ENCODE measurements around the gene LETMD1. TPM values are rescaled to one million over a fixed set of nuclear protein-coding genes. Genes with fewer than 3 reads are reported as not detected.
A peak's percentile ranks its signal among the peaks of the same experiment; 100 is the strongest.
"Not testable (repeated sequence)": the region's sequence is repeated elsewhere in the genome, so short reads cannot be mapped to it uniquely, and the experiment has no call there.

LETMD1 gene
- total RNA-seq, 2 experiments from 2014 or later: 92.1 to 93.9 TPM

DNA sequence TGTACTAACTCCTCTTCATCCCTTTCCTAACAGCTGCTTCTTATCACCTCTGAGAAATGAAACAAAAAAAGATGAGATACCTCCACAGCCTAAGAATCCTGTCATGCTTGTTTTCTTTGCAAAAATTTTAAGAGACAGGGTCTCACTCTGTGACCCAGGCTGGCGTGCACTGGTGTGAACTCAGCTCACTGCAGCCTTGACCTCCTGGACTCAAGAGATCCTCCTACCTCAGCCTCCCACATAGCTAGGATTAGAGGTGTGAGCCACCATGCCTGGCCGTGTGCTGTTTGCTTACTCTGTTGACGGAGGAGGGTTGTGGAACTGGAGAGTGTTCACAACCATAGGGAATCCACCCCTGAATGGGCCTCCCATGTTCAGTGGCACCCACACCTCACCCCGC, 19.1 kb downstream of the LETMD1 start:
- DNase-seq: no peak
- H3K4me3 Mint-ChIP-seq: no peak overlapping the region
- H3K27me3 Mint-ChIP-seq: no peaks in the 10 kb centered on the region

DNA sequence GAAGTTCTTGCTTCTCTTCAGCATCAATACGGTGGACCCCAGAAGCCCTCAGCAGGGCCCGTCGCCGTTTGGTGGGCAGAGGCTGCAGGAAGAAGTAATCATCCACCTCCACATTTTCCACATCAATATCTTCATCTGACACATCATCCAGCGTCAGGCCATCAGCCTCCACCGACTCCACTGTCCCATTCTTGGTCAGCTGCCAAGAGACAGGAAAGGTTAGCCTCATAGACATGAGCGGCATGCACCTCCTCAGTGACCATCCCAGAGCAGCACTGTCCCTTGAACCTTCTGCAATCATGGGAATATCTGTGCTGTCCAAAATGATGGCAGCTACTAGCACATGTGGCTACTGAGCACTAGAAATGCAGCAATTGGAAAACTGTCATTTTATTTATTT, 19.6 kb downstream of the LETMD1 start:
- Mint-ChIP-seq H3K9me3 (no peaks in the 10 kb centered on the region), H3K27me3 (no peaks in the 10 kb centered on the region), H3K4me1 (no peaks in the 10 kb centered on the region), H3K27ac (no peak overlapping the region), H3K36me3 (ENCODE audit: low read depth) (peaks cover 35% of the 10 kb centered on the region), H3K4me3 (no peak overlapping the region)
- ChIA-PET CTCF (no interaction called here), POLR2A (no interaction called here)
- DNase-seq: no peak

More for the DNA sequence above, 19.1 kb downstream of the LETMD1 start:
- Mint-ChIP-seq H3K4me1 (no peaks in the 10 kb centered on the region), H3K27ac (no peak overlapping the region), H3K36me3 (ENCODE audit: low read depth) (peaks cover 40% of the 10 kb centered on the region), H3K9me3 (no peaks in the 10 kb centered on the region)
- ChIA-PET POLR2A (interaction anchor here (1.3 kb wide), 1 partner anchor 17 kb away, joined by 4 read pairs; the partner anchor contains the start of gene CSRNP2), CTCF (no interaction called here)

- ChIA-PET POLR2A (interaction anchor here (0.6 to 1.3 kb wide), 3 partner anchors 11 to 286 kb away, joined by 3 to 5 read pairs (median 4); partner anchors contain the start of gene CSRNP2), CTCF (interaction anchor here (1.2 kb wide), 1 partner anchor 148 kb away, joined by 3 read pairs; no protein-coding TSS in a partner anchor)
- Mint-ChIP-seq H3K9me3 (no peaks in the 10 kb centered on the region), H3K4me1 (peaks cover 1% of the 10 kb centered on the region), H3K4me3 (no peak overlapping the region), H3K27ac (no peak overlapping the region), H3K27me3 (no peaks in the 10 kb centered on the region), H3K36me3 (ENCODE audit: low read depth) (peaks cover 32% of the 10 kb centered on the region)
- no peak for DNase-seq
Measured at GRCh38 chr12:51070004-51070403, 21.9 kb downstream of the LETMD1 start.

- Mint-ChIP-seq H3K36me3 (ENCODE audit: low read depth) (peaks cover 26% of the 10 kb centered on the region), H3K4me1 (peaks cover 9% of the 10 kb centered on the region), H3K4me3 (no peak overlapping the region), H3K27me3 (no peaks in the 10 kb centered on the region), H3K9me3 (no peaks in the 10 kb centered on the region), H3K27ac (no peak overlapping the region)
- no peak for DNase-seq
- ChIA-PET POLR2A (interaction anchor here (1.0 kb wide), 1 partner anchor 11 kb away, joined by 3 read pairs; the partner anchor contains the start of gene CSRNP2), CTCF (no interaction called here)
Measured at GRCh38 chr12:51071663-51072062, 23.5 kb downstream of the LETMD1 start.

DNA sequence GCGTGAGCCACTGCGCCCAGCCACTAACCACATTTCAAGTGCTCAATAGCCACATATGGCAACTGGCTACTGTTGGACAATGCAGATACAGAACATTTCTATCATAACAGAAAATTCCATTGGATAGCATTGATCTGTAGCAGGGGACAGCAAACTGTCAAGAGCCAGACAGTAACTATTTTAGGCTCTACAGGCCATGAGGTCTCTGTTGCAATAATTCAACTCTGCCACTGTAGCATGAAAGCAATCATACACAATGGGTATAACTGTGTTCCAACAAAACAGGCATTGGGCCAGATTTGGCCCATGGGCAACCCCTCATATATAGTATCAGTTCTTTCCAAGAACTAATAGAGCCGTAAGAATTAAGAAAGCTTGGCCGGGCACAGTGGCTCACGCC, 27.3 kb downstream of the LETMD1 start:
- H3K4me1 Mint-ChIP-seq: peaks cover 15% of the 10 kb centered on the region
- POLR2A ChIA-PET: interaction anchor here (1.2 to 1.6 kb wide), 4 partner anchors 8 to 163 kb away, joined by 4 to 14 read pairs (median 5); partner anchors contain the start of genes CSRNP2, DAZAP2 and SLC11A2
- H3K27ac Mint-ChIP-seq: no peak overlapping the region
- H3K27me3 Mint-ChIP-seq: no peaks in the 10 kb centered on the region
- no peak overlapping the region for H3K4me3 Mint-ChIP-seq
- no peaks in the 10 kb centered on the region for H3K9me3 Mint-ChIP-seq
- peaks cover 19% of the 10 kb centered on the region for H3K36me3 Mint-ChIP-seq (ENCODE audit: low read depth)
- CTCF ChIA-PET: interaction anchor here (1.1 to 1.6 kb wide), 3 partner anchors 143 to 266 kb away, joined by 3 to 6 read pairs (median 5); no protein-coding TSS in a partner anchor
- no peak for DNase-seq

GRCh38 chr12:51076236-51076930, 28.3 kb downstream of the LETMD1 start:
- no peak overlapping the region for H3K4me3 Mint-ChIP-seq
- peak overlapping the region; percentile 40 for H3K27ac Mint-ChIP-seq
- H3K4me1 Mint-ChIP-seq: peaks cover 18% of the 10 kb centered on the region
- peaks cover 20% of the 10 kb centered on the region for H3K36me3 Mint-ChIP-seq (ENCODE audit: low read depth)
- no peaks in the 10 kb centered on the region for H3K9me3 Mint-ChIP-seq
- no peaks in the 10 kb centered on the region for H3K27me3 Mint-ChIP-seq
- POLR2A ChIA-PET: interaction anchor here (0.7 to 2.1 kb wide), 6 partner anchors 12 to 162 kb away, joined by 3 to 8 read pairs (median 4); partner anchors contain the start of genes DAZAP2, LETMD1 and SLC11A2
- DNase-seq: no peak
- CTCF ChIA-PET: interaction anchor here (0.8 to 1.6 kb wide), 4 partner anchors 11 to 265 kb away, joined by 3 to 6 read pairs (median 4); no protein-coding TSS in a partner anchor

GRCh38 chr12:51077930-51078329, 29.8 kb downstream of the LETMD1 start:
- H3K4me3 Mint-ChIP-seq: no peak overlapping the region
- POLR2A ChIA-PET: no interaction called here
- CTCF ChIA-PET: no interaction called here
- peaks cover 33% of the 10 kb centered on the region for H3K4me1 Mint-ChIP-seq
- H3K27ac Mint-ChIP-seq: no peak overlapping the region
- H3K36me3 Mint-ChIP-seq (ENCODE audit: low read depth): peaks cover 19% of the 10 kb centered on the region
- no peak for DNase-seq
- H3K9me3 Mint-ChIP-seq: no peaks in the 10 kb centered on the region
- H3K27me3 Mint-ChIP-seq: no peaks in the 10 kb centered on the region

GRCh38 chr12:51078346-51078745, 30.2 kb downstream of the LETMD1 start:
- Mint-ChIP-seq H3K4me1 (peaks cover 35% of the 10 kb centered on the region), H3K36me3 (ENCODE audit: low read depth) (peaks cover 19% of the 10 kb centered on the region)
- H3K27ac Mint-ChIP-seq, H3K4me3 Mint-ChIP-seq, DNase-seq, H3K27me3 Mint-ChIP-seq, POLR2A ChIA-PET, H3K9me3 Mint-ChIP-seq: not testable (repeated sequence)
- CTCF ChIA-PET: interaction anchor here (0.6 kb wide), 1 partner anchor 561 kb away, joined by 4 read pairs; no protein-coding TSS in a partner anchor

GRCh38 chr12:51078866-51079265, 30.7 kb downstream of the LETMD1 start:
- H3K4me3 Mint-ChIP-seq, H3K27me3 Mint-ChIP-seq, H3K9me3 Mint-ChIP-seq, POLR2A ChIA-PET, DNase-seq, H3K27ac Mint-ChIP-seq: not testable (repeated sequence)
- H3K4me1 Mint-ChIP-seq: peaks cover 39% of the 10 kb centered on the region
- CTCF ChIA-PET: interaction anchor here (0.6 kb wide), 1 partner anchor 561 kb away, joined by 4 read pairs; no protein-coding TSS in a partner anchor
- H3K36me3 Mint-ChIP-seq (ENCODE audit: low read depth): peaks cover 15% of the 10 kb centered on the region

DNA sequence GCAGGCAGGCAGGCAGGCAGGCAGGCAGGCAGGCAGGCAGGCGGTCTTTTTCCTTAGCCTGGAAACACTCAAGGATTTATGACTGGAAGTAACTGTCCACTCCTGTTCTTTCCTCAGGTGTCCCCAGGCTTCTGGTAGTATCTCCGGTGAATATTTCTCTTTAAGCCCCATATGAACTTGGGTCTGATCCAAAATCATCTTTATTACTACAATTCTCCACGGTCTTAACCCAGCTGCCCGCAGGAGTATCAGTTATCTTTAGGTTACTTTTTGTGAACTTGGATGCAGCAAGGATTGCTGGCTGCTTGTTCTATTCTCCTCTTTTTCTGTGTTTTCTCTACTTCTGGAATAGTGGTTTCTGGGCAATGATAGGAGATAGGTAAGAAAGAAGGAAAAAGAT, 32.0 kb downstream of the LETMD1 start:
- no peaks in the 10 kb centered on the region for H3K9me3 Mint-ChIP-seq

GRCh38 chr12:51081421-51081820, 33.3 kb downstream of the LETMD1 start:
- no peak overlapping the region for H3K4me3 Mint-ChIP-seq

More for the DNA sequence above, 32.0 kb downstream of the LETMD1 start:
- H3K4me3 Mint-ChIP-seq: no peak overlapping the region
- H3K36me3 Mint-ChIP-seq (ENCODE audit: low read depth): peaks cover 15% of the 10 kb centered on the region
- CTCF ChIA-PET: interaction anchor here (1.7 kb wide), 1 partner anchor 173 kb away, joined by 3 read pairs; no protein-coding TSS in a partner anchor
- H3K27ac Mint-ChIP-seq: no peak overlapping the region
- POLR2A ChIA-PET: interaction anchor here (4.4 kb wide), 1 partner anchor 31 kb away, joined by 31 read pairs; the partner anchor contains the start of gene LETMD1
- no peak for DNase-seq
- H3K27me3 Mint-ChIP-seq: no peaks in the 10 kb centered on the region
- H3K4me1 Mint-ChIP-seq: peaks cover 40% of the 10 kb centered on the region

DNA sequence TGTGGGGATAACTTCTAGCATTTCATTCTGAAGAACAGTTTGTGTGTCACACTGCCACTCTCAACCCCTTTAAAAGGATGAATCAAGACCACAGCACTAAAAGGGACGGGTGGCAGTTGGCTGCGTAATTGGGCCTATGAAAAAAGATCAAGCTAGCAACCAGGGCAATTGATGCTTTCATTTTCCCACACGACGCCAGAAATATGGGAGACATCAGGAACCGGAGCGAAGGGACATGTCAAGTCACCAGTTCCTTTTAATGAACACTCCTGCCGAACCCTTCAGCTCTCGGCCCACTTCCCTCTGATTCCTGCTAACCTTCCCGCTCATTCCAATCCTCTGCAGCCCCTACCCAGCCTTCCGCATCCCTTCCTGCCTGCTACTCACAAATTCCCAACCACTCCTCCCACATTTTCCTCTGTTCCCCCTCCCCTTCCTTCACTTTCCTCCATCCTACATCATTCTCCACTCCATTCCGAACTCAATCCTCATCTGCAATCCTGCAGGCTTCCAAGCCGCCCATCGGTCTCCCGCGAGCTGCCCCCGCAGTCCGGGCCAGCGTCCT, 34.5 kb downstream of the LETMD1 start:
- Mint-ChIP-seq H3K36me3 (ENCODE audit: low read depth) (peaks cover 17% of the 10 kb centered on the region), H3K27ac (peak overlapping the region; percentile 71), H3K27me3 (no peaks in the 10 kb centered on the region), H3K9me3 (no peaks in the 10 kb centered on the region), H3K4me1 (peaks cover 41% of the 10 kb centered on the region), H3K4me3 (peak overlapping the region; percentile 92)
- CTCF ChIA-PET: interaction anchor here (0.5 to 0.9 kb wide), 2 partner anchors 317 to 774 kb away, joined by 4 to 5 read pairs; no protein-coding TSS in a partner anchor
- DNase-seq: peak; percentile 35
- POLR2A ChIA-PET: interaction anchor here (1.0 to 4.4 kb wide), 17 partner anchors 8 to 319 kb away, joined by 3 to 31 read pairs (median 7); partner anchors contain the start of genes ATF1, BIN2, DAZAP2 and GALNT6

More at GRCh38 chr12:51081421-51081820, 33.3 kb downstream of the LETMD1 start:
- no peak for DNase-seq
- Mint-ChIP-seq H3K27me3 (no peaks in the 10 kb centered on the region), H3K9me3 (no peaks in the 10 kb centered on the region), H3K4me1 (peaks cover 38% of the 10 kb centered on the region), H3K27ac (no peak overlapping the region), H3K36me3 (ENCODE audit: low read depth) (peaks cover 17% of the 10 kb centered on the region)
- POLR2A ChIA-PET: interaction anchor here (0.5 to 4.4 kb wide), 6 partner anchors 12 to 199 kb away, joined by 3 to 31 read pairs (median 4); partner anchors contain the start of gene LETMD1
- CTCF ChIA-PET: interaction anchor here (0.7 to 1.7 kb wide), 2 partner anchors 171 to 970 kb away, joined by 3 read pairs; partner anchors contain the start of gene COX14

Data from activated CD4-positive, alpha-beta memory T cell treated with anti-CD3 and anti-CD28 coated beads, Interleukin-2, amount 10 ng/mL, durations not matched to agents 7 days and 5 days (primary cell).